ENCODE measurements around the gene PTGER2.

Gene PTGER2

GRCh38 chr14:52314595-52315354, 663 bp downstream of the PTGER2 start:
- intact Hi-C loops (cut with micrococcal nuclease): loop anchor here (2.0 to 10.0 kb wide), 4 partner anchors 14 to 840 kb away; partner anchors contain the start of genes DDHD1, ERO1A, GPR137C and TXNDC16
- H3K4me1 Mint-ChIP-seq (ENCODE audit: low read depth): peaks cover 75% of the 10 kb centered on the region
- no peaks in the 10 kb centered on the region for H3K9me3 Mint-ChIP-seq
- H3K4me3 Mint-ChIP-seq: peak overlapping the region; percentile 99
- H3K36me3 Mint-ChIP-seq (ENCODE audit: low read depth): peaks cover 33% of the 10 kb centered on the region
- peak overlapping the region; percentile 98 for H3K27ac Mint-ChIP-seq
- H3K27me3 Mint-ChIP-seq: peaks cover 5% of the 10 kb centered on the region

- peaks cover 2% of the 10 kb centered on the region for H3K27me3 Mint-ChIP-seq
- no peaks in the 10 kb centered on the region for H3K9me3 Mint-ChIP-seq
- peaks cover 76% of the 10 kb centered on the region for H3K4me1 Mint-ChIP-seq (ENCODE audit: low read depth)
- intact Hi-C loops (cut with micrococcal nuclease): loop anchor here (2.0 to 10.0 kb wide), 3 partner anchors 15 to 839 kb away; partner anchors contain the start of genes DDHD1 and ERO1A
- peaks cover 34% of the 10 kb centered on the region for H3K36me3 Mint-ChIP-seq (ENCODE audit: low read depth)
- H3K27ac Mint-ChIP-seq: peak overlapping the region; percentile 98
- peak overlapping the region; percentile 99 for H3K4me3 Mint-ChIP-seq
Observed at GRCh38 chr14:52315355-52315718, 1.2 kb downstream of the PTGER2 start.

- intact Hi-C loops (cut with micrococcal nuclease): loop anchor here (10.0 kb wide), 2 partner anchors 377 to 837 kb away; partner anchors contain the start of genes DDHD1 and ERO1A
- Mint-ChIP-seq H3K27ac (no peak overlapping the region), H3K4me1 (ENCODE audit: low read depth) (peaks cover 56% of the 10 kb centered on the region), H3K9me3 (peaks cover 21% of the 10 kb centered on the region), H3K27me3 (no peaks in the 10 kb centered on the region), H3K4me3 (no peak overlapping the region), H3K36me3 (ENCODE audit: low read depth) (peaks cover 50% of the 10 kb centered on the region)
Observed at GRCh38 chr14:52318062-52318461, 4.0 kb downstream of the PTGER2 start.

- H3K4me3 Mint-ChIP-seq: no peak overlapping the region
- no peaks in the 10 kb centered on the region for H3K27me3 Mint-ChIP-seq
- H3K4me1 Mint-ChIP-seq (ENCODE audit: low read depth): peaks cover 51% of the 10 kb centered on the region
- H3K27ac Mint-ChIP-seq: no peak overlapping the region
- intact Hi-C loops (cut with micrococcal nuclease): loop anchor here (10.0 kb wide), 2 partner anchors 376 to 836 kb away; partner anchors contain the start of genes DDHD1 and ERO1A
- H3K36me3 Mint-ChIP-seq (ENCODE audit: low read depth): peaks cover 50% of the 10 kb centered on the region
- peaks cover 21% of the 10 kb centered on the region for H3K9me3 Mint-ChIP-seq
Observed at GRCh38 chr14:52318826-52319645, 4.9 kb downstream of the PTGER2 start.

GRCh38 chr14:52319919-52320318, 5.8 kb downstream of the PTGER2 start:
- H3K27me3 Mint-ChIP-seq: no peaks in the 10 kb centered on the region
- H3K4me3 Mint-ChIP-seq: no peak overlapping the region
- H3K9me3 Mint-ChIP-seq: peaks cover 21% of the 10 kb centered on the region
- no peak overlapping the region for H3K27ac Mint-ChIP-seq
- peaks cover 55% of the 10 kb centered on the region for H3K4me1 Mint-ChIP-seq (ENCODE audit: low read depth)
- intact Hi-C loops (cut with micrococcal nuclease): loop anchor here (10.0 kb wide), 2 partner anchors 375 to 835 kb away; partner anchors contain the start of genes DDHD1 and ERO1A
- peaks cover 42% of the 10 kb centered on the region for H3K36me3 Mint-ChIP-seq (ENCODE audit: low read depth)

- H3K27ac Mint-ChIP-seq: peak overlapping the region; percentile 84
- peaks cover 44% of the 10 kb centered on the region for H3K36me3 Mint-ChIP-seq (ENCODE audit: low read depth)
- intact Hi-C loops (cut with micrococcal nuclease): loop anchor here (1.0 kb wide), 1 partner anchor 9 kb away; no protein-coding TSS in a partner anchor
- H3K4me3 Mint-ChIP-seq: peak overlapping the region; percentile 54
- H3K4me1 Mint-ChIP-seq (ENCODE audit: low read depth): peaks cover 37% of the 10 kb centered on the region
- no peaks in the 10 kb centered on the region for H3K27me3 Mint-ChIP-seq
- peaks cover 21% of the 10 kb centered on the region for H3K9me3 Mint-ChIP-seq
Observed at GRCh38 chr14:52325126-52325525, 11.0 kb downstream of the PTGER2 start.

- H3K4me3 Mint-ChIP-seq: no peak overlapping the region
- peaks cover 37% of the 10 kb centered on the region for H3K4me1 Mint-ChIP-seq (ENCODE audit: low read depth)
- H3K27me3 Mint-ChIP-seq: no peaks in the 10 kb centered on the region
- peak overlapping the region; percentile 84 for H3K27ac Mint-ChIP-seq
- H3K36me3 Mint-ChIP-seq (ENCODE audit: low read depth): peaks cover 45% of the 10 kb centered on the region
- intact Hi-C loops (cut with micrococcal nuclease): loop anchor here (1.0 to 2.0 kb wide), 2 partner anchors 9 to 15 kb away; no protein-coding TSS in a partner anchor
- H3K9me3 Mint-ChIP-seq: peaks cover 21% of the 10 kb centered on the region
Observed at GRCh38 chr14:52325630-52326029, 11.5 kb downstream of the PTGER2 start.

- Mint-ChIP-seq H3K9me3 (peaks cover 2% of the 10 kb centered on the region), H3K27ac (peak overlapping the region; percentile 55), H3K4me3 (no peak overlapping the region), H3K36me3 (ENCODE audit: low read depth) (peaks cover 38% of the 10 kb centered on the region), H3K27me3 (no peaks in the 10 kb centered on the region), H3K4me1 (ENCODE audit: low read depth) (peaks cover 51% of the 10 kb centered on the region)
- intact Hi-C loops (cut with micrococcal nuclease): loop anchor here (2.0 kb wide), 1 partner anchor 17 kb away; no protein-coding TSS in a partner anchor
Observed at GRCh38 chr14:52327374-52328226, 13.5 kb downstream of the PTGER2 start.

- intact Hi-C loops (cut with micrococcal nuclease): no loop called here
- Mint-ChIP-seq H3K36me3 (ENCODE audit: low read depth) (peaks cover 31% of the 10 kb centered on the region), H3K4me3 (no peak overlapping the region), H3K27ac (peak overlapping the region; percentile 55), H3K4me1 (ENCODE audit: low read depth) (peaks cover 54% of the 10 kb centered on the region), H3K27me3 (peaks cover 2% of the 10 kb centered on the region), H3K9me3 (no peaks in the 10 kb centered on the region)
Observed at GRCh38 chr14:52328276-52328675, 14.2 kb downstream of the PTGER2 start.

- Mint-ChIP-seq H3K36me3 (ENCODE audit: low read depth) (peaks cover 27% of the 10 kb centered on the region), H3K4me1 (ENCODE audit: low read depth) (peaks cover 52% of the 10 kb centered on the region), H3K27ac (no peak overlapping the region), H3K27me3 (peaks cover 6% of the 10 kb centered on the region), H3K9me3 (no peaks in the 10 kb centered on the region), H3K4me3 (no peak overlapping the region)
- intact Hi-C loops (cut with micrococcal nuclease): no loop called here
Observed at GRCh38 chr14:52329678-52330369, 15.7 kb downstream of the PTGER2 start.

- H3K4me3 Mint-ChIP-seq: no peak overlapping the region
- intact Hi-C loops (cut with micrococcal nuclease): no loop called here
- no peak overlapping the region for H3K27ac Mint-ChIP-seq
- H3K27me3 Mint-ChIP-seq: peaks cover 16% of the 10 kb centered on the region
- H3K9me3 Mint-ChIP-seq: no peaks in the 10 kb centered on the region
- peaks cover 27% of the 10 kb centered on the region for H3K36me3 Mint-ChIP-seq (ENCODE audit: low read depth)
- H3K4me1 Mint-ChIP-seq (ENCODE audit: low read depth): peaks cover 46% of the 10 kb centered on the region
Observed at GRCh38 chr14:52332269-52332668, 18.2 kb downstream of the PTGER2 start.

GRCh38 chr14:52333108-52333507, 19.0 kb downstream of the PTGER2 start:
- intact Hi-C loops (cut with micrococcal nuclease): no loop called here
- Mint-ChIP-seq H3K27ac (peak overlapping the region; percentile 37), H3K36me3 (ENCODE audit: low read depth) (peaks cover 27% of the 10 kb centered on the region), H3K4me1 (ENCODE audit: low read depth) (peaks cover 42% of the 10 kb centered on the region), H3K27me3 (peaks cover 19% of the 10 kb centered on the region), H3K9me3 (no peaks in the 10 kb centered on the region), H3K4me3 (no peak overlapping the region)
